Spleen (tissue), 11 donors: ENCODE data around the gene WDR4. TPM values are rescaled to one million over a fixed set of nuclear protein-coding genes. Genes with fewer than 3 reads are reported as not detected.

Experiments used
- DNase-seq: peaks from one replicate; pipeline ENCODE4 v3.0.0-alpha.2; 2020
- H3K27ac ChIP-seq, 8 donors: fragments of 200-600 bp; sonication (generic) in 7 of 8; 1 replicate in 4 of 8; 2 replicates in 4 of 8; pipeline versions ENCODE4 v1.5.0 to v1.8.0; 2016 to 2021; ENCODE audit warnings: inconsistent platforms in 4 of 8, mild to moderate bottlenecking in 4 of 8, moderate library complexity in 1 of 8
- H3K27me3 ChIP-seq, 7 donors: fragments of 200-600 bp; sonication (generic) in 6 of 7; replicated peaks in 1 of 7; 1 replicate in 4 of 7; 2 replicates in 3 of 7; pipeline versions ENCODE4 v1.5.0 to v1.8.0; 2016 to 2021; ENCODE audit warnings: inconsistent platforms in 3 of 7, mild to moderate bottlenecking in 1 of 7
- H3K36me3 ChIP-seq, 6 donors: fragments of 200-600 bp; sonication (generic) in 5 of 6; 1 replicate in 4 of 6; 2 replicates in 2 of 6; pipeline versions ENCODE4 v1.5.0 to v1.8.0; 2016 to 2021; ENCODE audit warnings: inconsistent platforms in 2 of 6
- H3K4me1 ChIP-seq, 6 donors: fragments of 200-600 bp; sonication (generic) in 5 of 6; 1 replicate in 3 of 6; 2 replicates in 3 of 6; pipeline versions ENCODE4 v1.5.0 to v1.8.0; 2016 to 2021; ENCODE audit warnings: inconsistent platforms in 3 of 6
- H3K4me3 ChIP-seq, 8 donors: fragments of 200-600 bp; sonication (generic) in 7 of 8; 1 replicate in 4 of 8; 2 replicates in 4 of 8; pipeline versions ENCODE4 v1.5.0 to v1.8.0; 2016 to 2021; ENCODE audit warnings: inconsistent platforms in 4 of 8, mild to moderate bottlenecking in 4 of 8, moderate library complexity in 2 of 8
- H3K9me3 ChIP-seq, 8 donors: fragments of 200-600 bp; sonication (generic) in 7 of 8; 1 replicate in 4 of 8; 2 replicates in 4 of 8; pipeline versions ENCODE4 v1.5.0 to v1.8.0; 2016 to 2021; ENCODE audit warnings: inconsistent platforms in 4 of 8
- POLR2A ChIP-seq, 3 donors: fragments of 450-650 bp; IDR thresholded peaks; one replicate each; pipeline ENCODE4 v1.5.1; 2017; ENCODE audit warnings: antibody characterized with exemption in 3 of 3, mild to moderate bottlenecking in 1 of 3
- POLR2AphosphoS5 ChIP-seq, 3 donors: sonication (generic); formaldehyde crosslinking; IDR thresholded peaks; one replicate each; pipeline ENCODE4 v1.5.1; 2017; ENCODE audit warnings: antibody characterized with exemption in 3 of 3
- WGBS, 5 donors: extraction: QIAGEN DNeasy Blood & Tissue Kit in 3 of 5; methylation state at CpG; one replicate each; pipeline versions ENCODE4 v1.1.5 to v1.1.7; 2013 to 2018; 5-methylcytosine and 5-hydroxymethylcytosine counted together
- intact Hi-C: fragments of 100-400 bp; cut with DNase I; formaldehyde crosslinking; loops from one replicate; pipeline ENCODE4 v1.15.0; 2023; ENCODE audit warnings: low total_unique reads
- polyA plus RNA-seq, 3 donors: library from polyadenylated mRNA; stranded (reverse); fragments of 200-250 nt; gene quantifications; one replicate each; pipeline ENCODE4 v1.2.1, GENCODE V29; 2013
- total RNA-seq, 7 donors: library from RNA; depleted of rRNA in 3 of 7; stranded (reverse); fragments of >200 nt in 3 of 7; fragmentation: NEBNext Ultra II Directional in 4 of 7; extraction: Animal tissue kit (Norgen Biotek cat#: 25700) in 4 of 7; gene quantifications; one replicate each; pipeline versions ENCODE4 v1.1.0 to v1.2.1, GENCODE V29; 2016 to 2021
- TF ChIP-seq, protein P1 (sequence below), 11 experiments: fragments of 200-600 bp in 7 of 11; fragments of 450-650 bp in 4 of 11; sonication (generic) in 4 of 11; IDR thresholded peaks in 8 of 11; conservative IDR thresholded peaks in 3 of 11; 1 replicate in 7 of 11; 2 replicates in 4 of 11; pipeline versions ENCODE4 v1.4.0 to v1.8.0; 2016 to 2021; ENCODE audit warnings: antibody characterized with exemption in 11 of 11, inconsistent platforms in 4 of 11, mild to moderate bottlenecking in 1 of 11
- donor health status: healthy with polysubstance abuse.
- donor health status: DM: no; HTN: no; CAD: no; lungs with moderate emphysema.
- donor health status: DM: no; HTN: no; CAD: no.
- donor health status: Bipolar disorder and iron deficiency.
- donor health status: healthy.
- donor health status: DM: no; HTN: no; CAD: no.
- donor health status: DM: yes; HTN: yes; CAD: no.

The WDR4 gene
- total and polyA plus RNA-seq, 10 donors, result 6.1 to 31.3 (median 18.5) TPM

DNA sequence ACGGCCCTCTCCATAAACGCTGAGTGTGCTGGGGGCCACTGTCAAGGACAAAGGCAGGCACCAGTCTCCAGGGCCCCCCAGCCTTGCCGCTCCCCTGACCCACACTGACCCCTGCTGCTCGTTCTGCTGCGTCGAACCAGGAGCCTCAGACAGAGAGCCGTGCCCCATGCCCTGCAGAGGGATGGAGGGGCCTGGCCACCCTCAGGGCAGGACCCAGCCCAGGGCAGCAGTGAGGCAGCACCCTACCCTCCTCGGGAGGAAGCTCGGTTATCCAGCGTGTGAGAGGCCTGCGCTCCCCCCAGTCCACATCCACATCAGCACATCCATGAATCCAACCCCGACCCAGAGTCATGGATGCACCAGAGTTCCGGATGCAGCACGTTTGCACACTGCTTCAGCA, 15.1 kb downstream of the WDR4 start:
- peaks cover 0 to 32% (median 11%) of the 10 kb centered on the region in 6 donors for H3K4me1 ChIP-seq
- peaks cover 0 to 97% (median 58%) of the 10 kb centered on the region in 6 donors for H3K36me3 ChIP-seq
- intact Hi-C loops, result no loop called here
- H3K27ac ChIP-seq, result no peak overlapping the region
- H3K9me3 ChIP-seq, result no peaks in the 10 kb centered on the region
- DNase-seq, result no peak
- no peaks in the 10 kb centered on the region for H3K27me3 ChIP-seq
- TF ChIP-seq, protein P1, sequence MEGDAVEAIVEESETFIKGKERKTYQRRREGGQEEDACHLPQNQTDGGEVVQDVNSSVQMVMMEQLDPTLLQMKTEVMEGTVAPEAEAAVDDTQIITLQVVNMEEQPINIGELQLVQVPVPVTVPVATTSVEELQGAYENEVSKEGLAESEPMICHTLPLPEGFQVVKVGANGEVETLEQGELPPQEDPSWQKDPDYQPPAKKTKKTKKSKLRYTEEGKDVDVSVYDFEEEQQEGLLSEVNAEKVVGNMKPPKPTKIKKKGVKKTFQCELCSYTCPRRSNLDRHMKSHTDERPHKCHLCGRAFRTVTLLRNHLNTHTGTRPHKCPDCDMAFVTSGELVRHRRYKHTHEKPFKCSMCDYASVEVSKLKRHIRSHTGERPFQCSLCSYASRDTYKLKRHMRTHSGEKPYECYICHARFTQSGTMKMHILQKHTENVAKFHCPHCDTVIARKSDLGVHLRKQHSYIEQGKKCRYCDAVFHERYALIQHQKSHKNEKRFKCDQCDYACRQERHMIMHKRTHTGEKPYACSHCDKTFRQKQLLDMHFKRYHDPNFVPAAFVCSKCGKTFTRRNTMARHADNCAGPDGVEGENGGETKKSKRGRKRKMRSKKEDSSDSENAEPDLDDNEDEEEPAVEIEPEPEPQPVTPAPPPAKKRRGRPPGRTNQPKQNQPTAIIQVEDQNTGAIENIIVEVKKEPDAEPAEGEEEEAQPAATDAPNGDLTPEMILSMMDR (IDR thresholded peaks at IDR 0.05 in 8 of 11, conservative IDR thresholded peaks at IDR 0.05 in 3 of 11), result no peak
- TF ChIP-seq POLR2A (IDR thresholded peaks at IDR 0.05), result no peak
- no peak for TF ChIP-seq POLR2AphosphoS5 (IDR thresholded peaks at IDR 0.05)
- WGBS, 5 donors, result 82 to 94% (median 88%) methylated on average over 6 to 14 of the region's 14 CpGs
- no peak overlapping the region for H3K4me3 ChIP-seq

DNA sequence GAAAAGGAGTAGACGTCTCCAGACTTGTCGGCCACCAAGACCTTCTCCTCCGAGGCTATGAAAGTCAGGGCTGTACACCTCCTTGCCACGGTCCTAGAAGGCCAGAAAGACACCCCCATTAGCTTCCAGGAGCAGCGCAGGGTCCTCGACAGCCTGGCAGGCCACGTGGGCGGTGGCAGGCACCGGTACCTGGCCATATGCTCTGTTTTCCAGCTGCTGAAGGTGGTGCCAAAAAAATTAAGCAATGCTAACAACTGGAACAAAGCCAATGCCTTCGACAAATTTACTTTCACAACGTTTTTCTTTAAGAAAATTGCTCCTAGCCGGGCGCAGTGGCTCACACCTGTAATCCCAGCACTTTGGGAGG, 15.9 kb downstream of the WDR4 start:
- Histone ChIP-seq H3K9me3 (no peaks in the 10 kb centered on the region), H3K36me3 (peaks cover 2 to 97% (median 58%) of the 10 kb centered on the region in 6 donors), H3K27ac (no peak overlapping the region), H3K27me3 (no peaks in the 10 kb centered on the region), H3K4me1 (peaks cover 0 to 32% (median 11%) of the 10 kb centered on the region in 6 donors), H3K4me3 (no peak overlapping the region)
- intact Hi-C loops, result no loop called here
- WGBS, 5 donors, result 81 to 91% (median 90%) methylated on average over 13 of the region's 13 CpGs
- no peak for DNase-seq
- TF ChIP-seq POLR2A (IDR thresholded peaks at IDR 0.05) (no peak), POLR2AphosphoS5 (IDR thresholded peaks at IDR 0.05) (no peak)
- TF ChIP-seq, protein P1 (IDR thresholded peaks at IDR 0.05 in 8 of 11, conservative IDR thresholded peaks at IDR 0.05 in 3 of 11), result no peak

DNA sequence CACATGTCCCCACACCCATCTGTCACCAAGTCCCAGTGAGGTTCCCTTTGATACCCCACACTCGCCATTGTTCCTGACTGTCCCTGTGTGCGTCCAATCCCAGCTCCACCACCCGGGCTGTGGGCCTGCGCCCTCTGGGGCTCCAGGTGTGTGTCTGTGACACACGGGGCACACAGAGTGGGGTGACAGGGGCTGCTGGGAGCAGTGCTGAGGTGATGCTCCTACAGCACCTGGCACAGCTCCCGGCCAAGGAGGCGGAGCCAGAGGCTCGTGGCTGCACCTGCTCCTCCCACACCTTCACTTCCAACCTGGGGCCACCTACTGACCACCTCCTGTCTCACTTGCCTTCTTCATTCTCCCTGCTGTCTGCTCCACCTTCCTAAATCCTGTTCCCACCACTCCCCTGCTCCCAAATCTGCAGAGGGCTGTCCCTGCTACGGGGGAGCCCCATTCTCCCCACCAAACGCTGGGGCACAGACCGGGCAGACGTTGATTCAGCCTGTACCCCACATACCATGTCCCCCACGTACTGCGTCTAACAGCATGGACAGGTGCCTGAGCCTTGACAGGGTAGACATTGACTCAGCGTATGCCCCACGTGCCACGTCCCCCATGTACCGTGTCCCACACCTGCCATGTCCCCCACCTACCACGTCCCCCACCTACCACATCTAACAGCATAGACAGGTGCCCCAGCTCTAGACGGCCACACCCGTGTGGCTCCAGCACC, 16.4 kb downstream of the WDR4 start:
- 91 to 94% (median 93%) methylated on average over 19 to 21 of the region's 21 CpGs for WGBS, 5 donors
- intact Hi-C loops, result no loop called here
- no peaks in the 10 kb centered on the region for H3K9me3 ChIP-seq
- H3K36me3 ChIP-seq, result peaks cover 2 to 97% (median 57%) of the 10 kb centered on the region in 6 donors
- DNase-seq, result no peak
- no peak overlapping the region for H3K4me3 ChIP-seq
- H3K4me1 ChIP-seq, result peaks cover 0 to 32% (median 11%) of the 10 kb centered on the region in 6 donors
- no peaks in the 10 kb centered on the region for H3K27me3 ChIP-seq
- H3K27ac ChIP-seq, result peak overlapping the region in 2 of 8 donors; percentile 56 to 62
- TF ChIP-seq POLR2A (IDR thresholded peaks at IDR 0.05) (no peak), POLR2AphosphoS5 (IDR thresholded peaks at IDR 0.05) (no peak)

DNA sequence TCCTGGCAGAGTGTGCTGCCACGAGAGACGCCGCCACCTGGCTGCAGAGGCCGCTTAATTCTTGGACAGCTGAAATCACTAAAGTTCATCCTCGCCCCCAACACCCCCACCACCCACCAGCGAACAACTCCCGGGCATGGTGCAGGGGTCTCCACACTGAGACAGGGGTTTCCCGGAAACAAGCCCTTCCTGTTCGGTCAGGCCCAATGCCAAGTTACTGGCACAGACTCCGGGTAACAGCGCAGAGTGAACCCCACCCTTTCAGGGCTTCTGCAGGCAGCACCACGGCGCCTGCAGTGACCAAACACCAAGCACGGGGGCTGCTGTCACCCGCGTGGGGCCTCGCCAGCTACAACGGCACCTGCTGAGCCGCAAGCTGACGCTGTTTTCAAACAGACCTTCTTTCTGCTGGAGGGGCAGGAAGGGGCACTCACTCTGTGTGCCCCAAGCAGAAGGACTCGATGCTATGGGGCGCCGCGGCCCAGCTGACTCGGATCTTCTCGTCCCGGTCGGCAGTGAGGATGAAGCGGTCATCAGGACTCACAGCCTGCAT, 17.4 kb downstream of the WDR4 start:
- Histone ChIP-seq H3K36me3 (peaks cover 2 to 97% (median 61%) of the 10 kb centered on the region in 6 donors), H3K27me3 (no peaks in the 10 kb centered on the region), H3K27ac (peak overlapping the region in 5 of 8 donors; percentile 14 to 62 (median 46)), H3K4me1 (peaks cover 0 to 32% (median 11%) of the 10 kb centered on the region in 6 donors), H3K4me3 (peak overlapping the region in 1 of 8 donors; percentile 27), H3K9me3 (no peaks in the 10 kb centered on the region)
- DNase-seq, result no peak
- intact Hi-C loops, result no loop called here
- whole genome bisulfite sequencing, 5 donors, result 72 to 81% (median 78%) methylated on average over 26 to 29 of the region's 29 CpGs
- TF ChIP-seq, protein P1 (IDR thresholded peaks at IDR 0.05 in 8 of 11, conservative IDR thresholded peaks at IDR 0.05 in 3 of 11), result no peak
- TF ChIP-seq POLR2A (IDR thresholded peaks at IDR 0.05) (no peak), POLR2AphosphoS5 (IDR thresholded peaks at IDR 0.05) (no peak)
